ENCODE data around the gene H3-3A. TPM values are rescaled to one million over a fixed set of nuclear protein-coding genes. Genes with fewer than 3 reads are reported as not detected.

H3-3A gene
- polyA plus RNA-seq, 1 donor from 2014 or later = 2,124 TPM

- Histone ChIP-seq H3K9ac (ENCODE audit: low read length) (no peak overlapping the region), H3F3A (ENCODE audit: insufficient read depth, low read length, poor library complexity, severe bottlenecking) (no peaks in the 10 kb centered on the region), H3K79me2 (replicated peaks; ENCODE audit: insufficient read depth, low read length) (no peaks in the 10 kb centered on the region), H3K4me3 (ENCODE audit: low read length) (no peak overlapping the region), H3K27me3 (ENCODE audit: insufficient read depth, low read depth, low read length) (no peaks in the 10 kb centered on the region), H4K20me1 (ENCODE audit: insufficient read depth) (no peaks in the 10 kb centered on the region), H2AFZ (ENCODE audit: low read depth, low read length) (no peak overlapping the region), H3K4me2 (ENCODE audit: low read length) (no peak overlapping the region), H3K9me3 (ENCODE audit: low read length) (no peaks in the 10 kb centered on the region), H3K27ac (ENCODE audit: low read length) (no peak overlapping the region), H3K36me3 (ENCODE audit: insufficient read depth, low read length) (no peaks in the 10 kb centered on the region), H3K9me2 (ENCODE audit: insufficient read depth, low read length) (no peaks in the 10 kb centered on the region)
- TF ChIP-seq SMC3 (conservative IDR thresholded peaks at IDR 0.05; ENCODE audit: poor library complexity) (no peak), MXI1 (conservative IDR thresholded peaks at IDR 0.05; ENCODE audit: poor library complexity, severe bottlenecking) (no peak)
Observed at GRCh38 chr1:226029093-226029496, 33.4 kb upstream of the H3-3A start.

GRCh38 chr1:226029568-226030225, 32.8 kb upstream of the H3-3A start:
- Histone ChIP-seq H2AFZ (ENCODE audit: low read depth, low read length) (no peak overlapping the region), H3K4me2 (ENCODE audit: low read length) (no peak overlapping the region), H3F3A (ENCODE audit: insufficient read depth, low read length, poor library complexity, severe bottlenecking) (no peaks in the 10 kb centered on the region), H4K20me1 (ENCODE audit: insufficient read depth) (no peaks in the 10 kb centered on the region), H3K9ac (ENCODE audit: low read length) (no peak overlapping the region), H3K27me3 (ENCODE audit: insufficient read depth, low read depth, low read length) (no peaks in the 10 kb centered on the region), H3K79me2 (replicated peaks; ENCODE audit: insufficient read depth, low read length) (no peaks in the 10 kb centered on the region), H3K36me3 (ENCODE audit: insufficient read depth, low read length) (no peaks in the 10 kb centered on the region), H3K27ac (ENCODE audit: low read length) (no peak overlapping the region), H3K9me2 (ENCODE audit: insufficient read depth, low read length) (no peaks in the 10 kb centered on the region), H3K4me3 (ENCODE audit: low read length) (no peak overlapping the region), H3K9me3 (ENCODE audit: low read length) (no peaks in the 10 kb centered on the region)
- TF ChIP-seq EZH2 (IDR thresholded peaks at IDR 0.05; ENCODE audit: borderline replicate concordance, insufficient read depth, low read length, poor library complexity, severe bottlenecking) = no peak
- TF ChIP-seq CTCF (IDR thresholded peaks at IDR 0.05; ENCODE audit: poor library complexity, severe bottlenecking) = no peak
- TF ChIP-seq TAF1 (IDR thresholded peaks at IDR 0.05; ENCODE audit: low read depth) = no peak
- no peak for TF ChIP-seq RAD21 (conservative IDR thresholded peaks at IDR 0.05)
- TF ChIP-seq EP300 (conservative IDR thresholded peaks at IDR 0.05; ENCODE audit: poor library complexity, severe bottlenecking) = no peak
- no peak for TF ChIP-seq POLR2AphosphoS5 (IDR thresholded peaks at IDR 0.05)
- TF ChIP-seq SMC3 (conservative IDR thresholded peaks at IDR 0.05; ENCODE audit: poor library complexity) = no peak
- no peak for TF ChIP-seq REST (IDR thresholded peaks at IDR 0.05; ENCODE audit: borderline replicate concordance)
- TF ChIP-seq MXI1 (conservative IDR thresholded peaks at IDR 0.05; ENCODE audit: poor library complexity, severe bottlenecking) = no peak

Data from neural cell (in vitro differentiated cells).